Immature natural killer cell (primary cell): Measurements from ENCODE around the gene FBN1. TPM values are rescaled to one million over a fixed set of nuclear protein-coding genes. Genes with fewer than 3 reads are reported as not detected.

Source experiments
- DNase-seq, 3 donors: peaks; one replicate each; pipeline ENCODE4 v3.0.0; 2022; ENCODE audit warnings: mixed read lengths in 1 of 3
- H3K27ac Mint-ChIP-seq, 6 donors: one replicate each; pipeline ENCODE4 v1.8.0; 2020; ENCODE audit warnings: mixed read lengths in 6 of 6, mild to moderate bottlenecking in 5 of 6, inconsistent platforms in 4 of 6, moderate library complexity in 3 of 6
- H3K27me3 Mint-ChIP-seq, 3 donors: one replicate each; pipeline ENCODE4 v1.8.0; 2020 to 2021; ENCODE audit warnings: low read depth in 3 of 3, mild to moderate bottlenecking in 3 of 3, mixed read lengths in 3 of 3, moderate library complexity in 3 of 3, inconsistent platforms in 1 of 3
- H3K36me3 Mint-ChIP-seq, 3 donors: one replicate each; pipeline ENCODE4 v1.8.0; 2020; ENCODE audit warnings: mixed read lengths in 3 of 3, inconsistent platforms in 2 of 3, mild to moderate bottlenecking in 2 of 3
- H3K4me1 Mint-ChIP-seq, 2 donors: one replicate each; pipeline ENCODE4 v1.8.0; 2020; ENCODE audit warnings: inconsistent platforms in 2 of 2, mild to moderate bottlenecking in 2 of 2, mixed read lengths in 2 of 2, moderate library complexity in 1 of 2
- H3K4me3 Mint-ChIP-seq, 5 donors: one replicate each; pipeline ENCODE4 v1.8.0; 2020; ENCODE audit warnings: mild to moderate bottlenecking in 5 of 5, mixed read lengths in 5 of 5, inconsistent platforms in 3 of 5, moderate library complexity in 3 of 5
- H3K9me3 Mint-ChIP-seq, 6 donors: one replicate each; pipeline ENCODE4 v1.8.0; 2020; ENCODE audit warnings: mild to moderate bottlenecking in 6 of 6, mixed read lengths in 6 of 6, inconsistent platforms in 4 of 6, moderate library complexity in 3 of 6
- polyA plus RNA-seq, 3 donors: library from polyadenylated mRNA; unstranded; fragments of 300-500 nt; fragmentation: Illumina TruSeq; gene quantifications; one replicate each; pipeline ENCODE4 v1.2.3, GENCODE V29; 2021

Gene FBN1
- polyA plus RNA-seq, 3 donors from 2014 or later: 0.22 TPM; not detected in 2

GRCh38 chr15:48393645-48394506 lies 251.6 kb downstream of the FBN1 start:
- Mint-ChIP-seq H3K4me3 (no peak overlapping the region), H3K36me3 (no peaks in the 10 kb centered on the region), H3K9me3 (no peaks in the 10 kb centered on the region), H3K27ac (no peak overlapping the region), H3K4me1 (no peaks in the 10 kb centered on the region), H3K27me3 (peaks cover 0 to 7% (median 0%) of the 10 kb centered on the region in 3 donors)
- no peak for DNase-seq

- Mint-ChIP-seq H3K27me3 (no peaks in the 10 kb centered on the region), H3K36me3 (no peaks in the 10 kb centered on the region), H3K4me3 (no peak overlapping the region), H3K4me1 (no peaks in the 10 kb centered on the region), H3K27ac (no peak overlapping the region), H3K9me3 (no peaks in the 10 kb centered on the region)
- DNase-seq: no peak
These were observed 253.2 kb downstream of the FBN1 start for GRCh38 chr15:48392356-48392755.

DNA sequence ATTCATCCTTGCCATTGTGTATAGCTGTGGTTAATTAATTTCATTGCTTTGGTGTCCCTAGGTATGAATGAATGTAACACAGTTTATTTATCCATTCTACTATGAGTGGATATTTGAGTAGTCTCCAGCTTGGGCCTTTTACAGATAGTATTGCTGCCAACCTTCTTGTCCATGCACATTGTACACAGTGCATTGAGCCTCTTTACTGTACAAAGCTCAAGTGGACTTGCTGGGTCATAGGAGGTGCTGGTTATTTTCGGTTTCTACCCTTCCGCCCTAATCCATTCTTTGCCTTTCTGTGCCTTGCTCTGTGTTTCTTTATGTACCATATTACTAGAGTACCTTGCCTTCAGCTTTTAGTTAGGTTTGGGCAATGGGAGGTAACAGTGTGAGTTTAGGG lies 253.6 kb downstream of the FBN1 start:
- Mint-ChIP-seq H3K36me3 (no peaks in the 10 kb centered on the region), H3K9me3 (no peaks in the 10 kb centered on the region), H3K4me1 (no peaks in the 10 kb centered on the region), H3K27ac (no peak overlapping the region), H3K27me3 (no peaks in the 10 kb centered on the region), H3K4me3 (no peak overlapping the region)
- DNase-seq: no peak

GRCh38 chr15:48389691-48390143 lies 255.8 kb downstream of the FBN1 start:
- H3K27me3 Mint-ChIP-seq: peaks cover 0 to 2% (median 0%) of the 10 kb centered on the region in 3 donors
- no peaks in the 10 kb centered on the region for H3K9me3 Mint-ChIP-seq
- no peak overlapping the region for H3K4me3 Mint-ChIP-seq
- H3K4me1 Mint-ChIP-seq: no peaks in the 10 kb centered on the region
- H3K36me3 Mint-ChIP-seq: no peaks in the 10 kb centered on the region
- H3K27ac Mint-ChIP-seq: no peak overlapping the region
- no peak for DNase-seq

GRCh38 chr15:48388910-48389309 lies 256.6 kb downstream of the FBN1 start:
- no peaks in the 10 kb centered on the region for H3K36me3 Mint-ChIP-seq

GRCh38 chr15:48388016-48388851 lies 257.3 kb downstream of the FBN1 start:
- DNase-seq: no peak
- Mint-ChIP-seq H3K4me3 (no peak overlapping the region), H3K9me3 (peaks cover 0 to 2% (median 0%) of the 10 kb centered on the region in 6 donors), H3K27ac (no peak overlapping the region), H3K27me3 (peaks cover 0 to 4% (median 0%) of the 10 kb centered on the region in 3 donors), H3K36me3 (no peaks in the 10 kb centered on the region), H3K4me1 (no peaks in the 10 kb centered on the region)

More at GRCh38 chr15:48388910-48389309, 256.6 kb downstream of the FBN1 start:
- Mint-ChIP-seq H3K4me1 (no peaks in the 10 kb centered on the region), H3K9me3 (peaks cover 0 to 2% (median 0%) of the 10 kb centered on the region in 6 donors), H3K27me3 (peaks cover 0 to 2% (median 0%) of the 10 kb centered on the region in 3 donors), H3K27ac (no peak overlapping the region), H3K4me3 (no peak overlapping the region)
- no peak for DNase-seq

DNA sequence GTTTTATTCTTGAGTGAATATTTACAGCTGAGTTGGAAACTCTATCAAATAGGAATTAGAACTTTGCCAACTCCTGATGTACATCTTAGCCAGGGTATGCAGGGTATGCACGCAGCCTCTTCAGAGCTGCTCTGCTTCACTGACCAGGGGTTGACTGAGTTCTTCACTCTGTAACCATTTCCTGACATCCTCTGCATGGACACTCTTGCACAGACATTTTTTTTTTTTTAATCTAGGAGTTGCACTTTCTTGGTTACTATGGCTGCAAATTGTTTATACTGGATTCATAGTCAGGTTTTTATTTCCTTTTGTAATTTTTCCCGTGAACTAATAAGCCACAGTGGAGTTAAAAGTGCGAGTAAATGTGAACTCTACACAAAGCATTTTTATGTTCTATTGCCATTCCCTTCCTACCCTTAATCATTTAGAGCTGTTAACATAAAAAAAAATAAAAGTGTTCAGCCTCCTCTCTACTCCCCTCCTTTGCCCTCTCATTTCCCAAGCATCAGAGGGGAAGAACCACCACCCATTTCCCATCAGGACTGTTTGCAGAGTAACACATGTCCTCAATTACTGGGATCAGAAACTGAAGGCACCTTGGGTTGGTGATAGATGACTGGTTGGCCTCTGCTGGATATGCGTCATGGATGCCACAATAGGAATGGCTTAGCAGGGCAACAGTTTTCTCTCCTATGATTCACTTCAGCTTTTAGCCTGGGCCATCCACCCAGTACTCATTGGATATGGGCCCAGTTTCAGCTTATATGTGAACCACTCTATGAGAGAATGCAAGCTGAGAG lies 260.3 kb downstream of the FBN1 start:
- H3K4me3 Mint-ChIP-seq: no peak overlapping the region
- peaks cover 0 to 2% (median 0%) of the 10 kb centered on the region in 6 donors for H3K9me3 Mint-ChIP-seq
- DNase-seq: no peak
- no peak overlapping the region for H3K27ac Mint-ChIP-seq
- peaks cover 0 to 4% (median 2%) of the 10 kb centered on the region in 3 donors for H3K27me3 Mint-ChIP-seq
- no peaks in the 10 kb centered on the region for H3K4me1 Mint-ChIP-seq
- no peaks in the 10 kb centered on the region for H3K36me3 Mint-ChIP-seq

DNA sequence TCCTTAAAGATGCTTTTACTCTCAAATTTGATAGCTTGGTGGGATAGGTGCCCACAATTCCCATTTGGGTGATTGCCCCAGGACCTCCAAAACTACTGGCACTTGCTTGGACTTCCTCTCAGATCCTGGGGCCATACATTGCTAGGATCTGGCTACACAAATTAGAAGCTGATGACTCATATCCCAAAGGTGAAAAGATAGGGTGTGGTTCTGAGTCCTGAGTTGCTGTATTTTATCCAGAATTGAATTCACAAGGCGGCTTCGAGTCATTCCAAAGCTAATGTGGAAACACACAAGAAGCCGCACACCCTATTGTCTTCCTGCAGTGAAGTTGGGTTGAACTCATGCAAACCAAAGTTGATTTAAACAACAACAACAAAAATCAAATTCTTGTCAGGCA lies 260.9 kb downstream of the FBN1 start:
- H3K36me3 Mint-ChIP-seq: no peaks in the 10 kb centered on the region
- no peak overlapping the region for H3K27ac Mint-ChIP-seq
- peaks cover 0 to 2% (median 0%) of the 10 kb centered on the region in 6 donors for H3K9me3 Mint-ChIP-seq
- H3K27me3 Mint-ChIP-seq: peaks cover 0 to 4% (median 2%) of the 10 kb centered on the region in 3 donors
- H3K4me3 Mint-ChIP-seq: no peak overlapping the region
- H3K4me1 Mint-ChIP-seq: no peaks in the 10 kb centered on the region
- DNase-seq: no peak

DNA sequence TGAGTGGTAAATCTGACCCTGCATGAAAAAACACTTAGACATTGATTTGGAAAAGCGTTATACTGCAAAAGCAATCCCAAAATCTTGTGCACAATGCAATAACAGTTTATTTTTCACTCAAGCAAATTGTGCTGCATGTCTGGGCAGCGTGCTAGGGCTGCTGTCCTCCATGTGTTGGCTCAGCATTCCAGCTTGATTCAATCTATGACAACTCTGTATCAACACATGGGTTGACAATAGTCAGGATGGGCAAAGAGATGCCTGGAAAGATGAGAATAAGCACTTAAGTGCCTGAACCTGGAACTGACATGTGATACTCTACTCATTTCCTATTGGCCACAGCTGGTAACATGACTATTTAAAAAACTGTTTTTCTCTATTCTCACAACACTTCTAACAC lies 262.5 kb downstream of the FBN1 start:
- Mint-ChIP-seq H3K4me1 (no peaks in the 10 kb centered on the region), H3K36me3 (no peaks in the 10 kb centered on the region), H3K27ac (no peak overlapping the region), H3K4me3 (no peak overlapping the region), H3K27me3 (peaks cover 0 to 4% (median 2%) of the 10 kb centered on the region in 3 donors), H3K9me3 (peaks cover 0 to 2% (median 0%) of the 10 kb centered on the region in 6 donors)
- no peak for DNase-seq

DNA sequence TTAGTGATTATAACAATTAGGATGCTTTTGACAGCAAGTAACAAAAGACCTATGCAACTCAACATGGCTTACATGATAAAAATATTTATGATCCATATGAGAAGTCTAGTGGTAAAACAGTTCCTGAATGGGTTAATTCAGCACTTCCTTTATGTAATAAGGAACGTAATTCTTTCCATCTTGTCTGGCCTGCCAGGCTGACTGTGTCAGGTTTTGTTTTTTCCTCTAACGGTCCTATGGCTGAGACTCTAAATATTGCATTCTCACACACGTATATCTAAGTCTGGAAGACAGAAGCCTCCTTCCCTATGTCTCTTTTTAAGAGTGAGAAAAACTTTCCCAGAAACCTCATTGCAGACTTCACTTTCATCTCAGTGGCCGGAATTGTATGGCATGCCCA lies 263.6 kb downstream of the FBN1 start:
- Mint-ChIP-seq H3K9me3 (peaks cover 0 to 2% (median 0%) of the 10 kb centered on the region in 6 donors), H3K27me3 (peaks cover 0 to 4% (median 2%) of the 10 kb centered on the region in 3 donors), H3K27ac (no peak overlapping the region)

GRCh38 chr15:48380198-48380597 lies 265.3 kb downstream of the FBN1 start:
- Mint-ChIP-seq H3K36me3 (no peaks in the 10 kb centered on the region), H3K4me1 (no peaks in the 10 kb centered on the region), H3K9me3 (peaks cover 0 to 2% (median 0%) of the 10 kb centered on the region in 6 donors), H3K4me3 (no peak overlapping the region), H3K27ac (no peak overlapping the region), H3K27me3 (peaks cover 0 to 2% (median 2%) of the 10 kb centered on the region in 3 donors)
- DNase-seq: no peak

More for the DNA sequence above, 263.6 kb downstream of the FBN1 start:
- Mint-ChIP-seq H3K4me1 (no peaks in the 10 kb centered on the region), H3K4me3 (no peak overlapping the region), H3K36me3 (no peaks in the 10 kb centered on the region)
- no peak for DNase-seq

- H3K4me1 Mint-ChIP-seq: no peaks in the 10 kb centered on the region
- peaks cover 0 to 2% (median 2%) of the 10 kb centered on the region in 3 donors for H3K27me3 Mint-ChIP-seq
- no peaks in the 10 kb centered on the region for H3K36me3 Mint-ChIP-seq
- no peak overlapping the region for H3K27ac Mint-ChIP-seq
- H3K4me3 Mint-ChIP-seq: no peak overlapping the region
- no peak for DNase-seq
- no peaks in the 10 kb centered on the region for H3K9me3 Mint-ChIP-seq
These were observed 269.7 kb downstream of the FBN1 start for GRCh38 chr15:48375767-48376166.

DNA sequence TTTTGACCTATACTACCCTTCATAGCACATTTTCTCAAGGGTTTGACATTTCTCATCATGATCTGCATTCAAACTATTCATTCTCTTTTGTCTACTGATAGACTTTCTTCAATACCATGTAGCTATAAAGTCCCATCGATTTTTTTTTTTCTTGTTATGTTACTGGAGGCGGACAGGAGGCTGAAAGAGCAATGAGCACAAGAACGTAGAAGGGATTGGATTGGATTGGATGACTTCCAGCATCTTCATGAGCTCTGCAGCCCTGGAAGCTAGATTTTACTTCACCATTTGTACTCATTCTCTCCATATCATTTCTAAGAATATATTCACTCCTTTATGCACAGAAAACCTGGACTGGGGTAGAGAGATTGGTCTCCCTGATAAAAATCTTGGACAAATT lies 271.0 kb downstream of the FBN1 start:
- Mint-ChIP-seq H3K27me3 (peaks cover 0 to 2% (median 2%) of the 10 kb centered on the region in 3 donors), H3K36me3 (no peaks in the 10 kb centered on the region), H3K9me3 (no peaks in the 10 kb centered on the region), H3K27ac (no peak overlapping the region), H3K4me1 (no peaks in the 10 kb centered on the region), H3K4me3 (no peak overlapping the region)
- no peak for DNase-seq
